Measurements from ENCODE around the gene PLCL2.
"Not testable (repeated sequence)": the region's sequence is repeated elsewhere in the genome, so short reads cannot be mapped to it uniquely, and the experiment has no call there.

PLCL2 gene

DNA sequence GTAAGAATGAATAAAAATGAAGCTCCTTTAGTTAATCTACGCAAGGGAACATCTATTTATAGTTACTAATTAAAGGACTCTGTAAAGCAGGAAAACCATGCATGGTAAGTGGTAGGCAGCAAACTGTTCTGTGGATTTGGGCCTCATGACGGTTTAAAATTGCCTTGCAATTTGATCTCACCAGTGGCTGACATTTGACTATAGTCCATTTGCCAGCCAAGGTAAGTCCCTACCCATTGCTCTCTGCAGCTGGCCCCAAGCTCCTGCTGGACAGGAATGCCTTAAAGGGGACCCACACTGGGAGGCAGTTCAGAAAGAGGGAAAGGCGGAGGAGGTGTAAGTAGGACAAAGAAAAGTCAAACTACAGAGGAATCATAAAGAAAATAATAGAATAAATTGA lies 203.3 kb downstream of the PLCL2 start:
- DNase-seq = no peak

DNA sequence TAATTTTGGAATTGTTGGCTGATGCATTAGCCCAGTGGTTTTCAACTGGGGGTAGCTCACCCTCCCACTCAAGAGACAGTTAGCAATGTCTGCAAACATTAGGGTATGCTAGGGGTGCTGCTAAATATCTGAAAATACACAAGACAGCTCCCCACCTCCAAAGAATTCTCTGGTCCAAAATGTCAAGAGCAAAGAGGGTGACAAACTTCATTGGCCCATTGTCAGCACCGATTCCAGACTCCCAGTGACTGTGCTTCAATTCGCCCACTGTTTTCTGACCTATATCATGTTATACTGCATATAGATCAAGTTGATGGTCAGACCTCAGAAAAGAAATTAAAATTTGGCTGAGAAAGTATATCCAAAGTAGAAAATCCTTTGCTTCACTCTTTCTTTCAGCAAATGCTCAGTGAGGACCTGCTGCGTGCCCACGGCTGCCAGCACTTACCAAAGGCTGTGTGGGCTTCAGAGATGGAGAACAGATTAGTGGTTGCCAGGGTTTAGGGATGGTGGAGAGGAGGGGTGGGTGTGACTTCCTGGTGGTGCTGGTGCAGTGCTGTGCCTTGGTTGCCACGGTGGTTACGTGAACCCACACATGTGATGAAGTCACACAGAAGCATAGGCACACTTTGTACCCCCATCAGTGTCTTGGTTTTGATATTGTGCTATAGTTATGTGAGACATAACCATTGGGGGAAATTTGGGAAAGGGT lies 204.0 kb downstream of the PLCL2 start:
- DNase-seq = peak; percentile 7

DNA sequence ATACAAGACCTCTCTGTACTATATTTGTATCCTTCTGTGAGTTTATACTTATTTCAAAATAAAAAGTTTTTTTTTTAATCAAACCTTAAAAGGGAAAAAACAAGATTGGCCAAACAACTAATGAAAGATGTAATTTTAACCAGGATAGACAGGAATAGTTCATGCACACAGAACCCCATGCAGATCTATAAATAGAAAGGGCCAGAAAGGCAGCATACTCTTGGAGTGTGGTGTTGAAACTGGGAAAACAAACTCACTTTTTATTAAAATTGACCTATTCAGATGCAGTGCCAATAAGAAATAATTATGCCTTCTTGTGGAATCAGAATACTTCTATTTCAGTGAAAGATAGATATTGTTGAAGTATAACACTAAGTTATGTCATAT lies 204.6 kb downstream of the PLCL2 start:
- no peak for DNase-seq

DNA sequence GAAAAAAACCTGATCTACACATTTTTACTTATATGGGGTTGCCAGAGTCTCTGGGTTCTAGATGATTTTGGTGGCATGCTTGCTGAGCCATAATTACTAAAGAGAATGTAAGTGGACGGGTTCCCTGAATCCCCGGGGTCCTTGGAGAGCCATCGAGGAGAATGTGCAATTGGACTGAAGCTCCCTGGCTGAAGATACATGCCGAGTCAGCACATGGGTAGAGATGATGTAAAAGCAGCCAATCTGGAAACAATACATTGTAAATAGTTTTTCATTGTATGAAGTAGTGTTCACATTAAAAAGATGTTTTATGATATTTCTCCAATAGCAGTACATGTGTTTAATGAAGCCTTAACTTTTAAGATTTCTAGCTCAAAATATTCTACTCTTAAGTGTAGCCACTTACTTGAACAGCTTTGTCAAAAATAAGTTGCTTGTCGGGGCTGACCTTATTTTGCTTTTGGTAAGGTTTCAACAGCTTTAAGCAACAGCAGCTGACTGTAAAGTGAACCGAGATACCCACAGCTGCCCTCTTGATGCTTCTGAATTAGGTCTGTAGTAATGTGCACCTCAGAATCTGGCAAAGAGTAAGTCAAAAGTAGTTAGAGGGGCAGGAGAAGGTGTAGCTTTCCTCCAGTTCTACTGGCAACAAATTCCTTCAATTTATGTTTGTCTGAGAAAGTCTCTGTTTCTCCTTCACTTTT lies 205.7 kb downstream of the PLCL2 start:
- no peak for DNase-seq

DNA sequence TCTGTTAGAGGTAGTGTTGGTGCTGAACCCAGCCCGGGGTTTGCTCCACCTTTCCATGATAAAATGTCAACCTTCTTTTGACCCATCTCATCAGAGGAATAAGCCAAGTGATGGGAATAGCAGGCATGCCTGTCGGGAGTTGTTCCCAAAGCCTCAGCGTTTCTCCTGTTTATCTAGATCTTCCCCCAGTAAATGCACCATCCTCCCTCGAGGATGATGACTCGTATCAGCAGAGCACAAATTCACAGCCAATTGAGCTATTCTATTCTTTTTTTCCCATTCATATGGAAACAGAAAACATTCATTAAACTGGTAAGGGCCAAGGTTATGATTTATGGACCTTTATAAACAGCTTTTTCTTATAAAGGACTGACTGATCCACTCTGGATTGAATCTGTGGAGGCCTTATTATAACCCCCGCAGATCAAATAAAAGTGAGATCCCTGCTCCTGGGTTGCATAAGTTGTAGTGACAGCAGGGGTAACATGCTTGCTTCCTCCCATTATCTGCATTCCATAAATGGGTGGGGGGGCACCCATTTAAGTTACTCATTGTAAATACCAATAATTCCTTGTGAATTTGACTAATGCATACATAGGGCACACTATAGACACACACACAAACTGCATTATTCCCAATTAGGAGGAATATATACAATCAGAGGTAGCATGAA lies 207.3 kb downstream of the PLCL2 start:
- no peak for DNase-seq

DNA sequence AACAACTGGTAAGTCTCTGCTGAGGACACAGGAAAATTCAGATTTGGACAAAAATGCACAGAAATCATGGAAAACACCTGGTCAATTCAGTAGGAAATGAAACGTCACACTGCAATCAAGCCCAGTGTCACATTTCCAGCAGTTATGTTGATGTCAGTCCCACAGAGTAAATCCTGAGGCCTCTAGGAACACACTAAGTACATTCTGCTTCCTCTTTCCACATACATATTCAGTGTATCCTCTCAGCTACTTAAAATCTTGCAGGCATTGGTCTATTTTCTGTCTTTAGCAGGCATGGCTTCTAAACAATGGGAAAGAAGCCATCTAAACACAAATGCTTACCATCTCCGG lies 207.8 kb downstream of the PLCL2 start:
- DNase-seq = no peak

DNA sequence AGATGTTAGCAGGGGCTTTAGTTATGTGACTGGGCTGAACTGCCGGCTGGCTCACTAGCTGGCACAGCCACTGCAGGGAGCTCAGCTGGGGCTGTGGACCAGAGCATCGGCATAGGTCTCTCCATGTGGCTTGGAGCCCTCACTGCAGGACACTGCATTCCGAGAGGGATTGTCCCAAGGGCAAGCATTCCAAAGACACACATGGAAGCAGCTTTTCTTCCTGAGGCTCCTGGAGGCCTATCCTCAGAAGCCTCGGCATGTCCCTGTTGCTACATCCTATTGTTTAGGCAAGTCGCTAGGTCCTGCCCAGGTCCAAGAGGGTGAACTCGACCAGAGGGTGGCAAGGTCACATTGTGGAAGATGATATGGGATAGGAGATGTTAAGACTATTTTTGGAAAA lies 209.8 kb downstream of the PLCL2 start:
- no peak for DNase-seq

DNA sequence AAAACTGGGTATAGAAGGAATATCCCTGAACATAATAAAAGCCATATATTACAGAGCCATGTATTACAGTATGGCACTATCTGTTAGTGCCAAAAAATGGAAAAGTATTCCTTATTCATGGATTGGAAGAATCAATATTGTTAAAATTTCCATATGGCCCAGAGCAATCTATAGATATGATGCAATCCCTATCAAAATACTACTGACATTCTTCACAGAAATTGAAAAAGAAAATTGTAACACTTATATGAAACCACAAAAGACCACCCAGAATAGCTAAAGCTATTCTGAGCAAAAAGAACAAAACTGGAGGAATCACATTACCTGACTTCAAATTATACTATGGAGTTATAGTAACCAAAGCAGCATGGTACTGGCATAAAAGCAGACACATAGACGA lies 218.8 kb downstream of the PLCL2 start:
- no peak for DNase-seq

DNA sequence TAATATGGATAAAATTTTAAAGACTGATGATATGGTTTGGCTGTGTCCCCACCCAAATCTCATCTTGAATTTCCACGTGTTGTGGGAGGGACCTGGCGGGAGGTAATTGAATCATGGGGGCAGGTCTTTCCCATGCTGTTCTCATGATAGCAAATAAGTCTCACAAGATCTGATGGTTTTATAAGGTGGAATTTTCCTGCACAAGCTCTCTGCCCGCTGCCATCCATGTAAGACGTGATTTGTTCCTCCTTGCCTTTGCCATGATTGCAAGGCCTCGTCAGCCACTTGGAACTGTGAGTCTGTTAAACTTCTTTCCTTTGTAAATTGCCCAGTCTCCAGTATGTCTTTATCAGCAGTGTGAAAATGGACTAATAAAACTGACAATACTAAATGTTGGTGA lies 222.0 kb downstream of the PLCL2 start:
- DNase-seq = not testable (repeated sequence)

DNA sequence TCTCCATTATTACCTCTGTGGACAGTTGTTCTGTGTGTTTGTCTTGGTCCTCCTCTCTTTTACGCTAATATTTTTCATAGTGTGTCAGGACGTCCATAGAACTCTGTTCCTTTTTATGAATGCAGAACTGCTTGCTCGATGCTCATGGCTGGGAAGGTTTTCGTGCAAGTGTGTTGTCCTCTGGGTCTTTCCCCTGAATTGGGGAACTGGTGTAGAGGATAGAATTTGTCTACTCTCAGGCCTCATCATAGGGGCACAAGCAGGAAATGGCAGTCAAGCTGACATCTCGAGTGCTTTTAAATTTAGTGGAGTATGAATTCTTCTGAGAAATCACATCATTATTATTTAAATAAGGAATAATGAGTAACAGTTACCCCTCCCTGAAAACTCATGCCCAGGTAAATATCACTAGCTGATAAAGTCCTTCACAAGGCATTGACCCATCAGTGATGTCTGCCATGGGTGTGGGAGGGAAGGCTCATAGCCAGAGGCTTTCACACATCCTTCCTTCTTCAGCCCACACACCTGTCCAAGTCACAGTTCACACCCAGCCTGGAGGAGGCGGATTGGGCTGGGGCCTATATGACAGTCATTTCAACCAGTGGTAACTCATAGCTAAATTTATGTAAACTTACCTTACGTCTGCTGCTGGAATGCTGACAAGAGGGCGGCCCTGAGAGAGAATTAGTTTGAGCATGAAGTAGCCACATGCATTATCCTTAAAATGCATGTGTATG lies 226.1 kb downstream of the PLCL2 start:
- no peak for DNase-seq

DNA sequence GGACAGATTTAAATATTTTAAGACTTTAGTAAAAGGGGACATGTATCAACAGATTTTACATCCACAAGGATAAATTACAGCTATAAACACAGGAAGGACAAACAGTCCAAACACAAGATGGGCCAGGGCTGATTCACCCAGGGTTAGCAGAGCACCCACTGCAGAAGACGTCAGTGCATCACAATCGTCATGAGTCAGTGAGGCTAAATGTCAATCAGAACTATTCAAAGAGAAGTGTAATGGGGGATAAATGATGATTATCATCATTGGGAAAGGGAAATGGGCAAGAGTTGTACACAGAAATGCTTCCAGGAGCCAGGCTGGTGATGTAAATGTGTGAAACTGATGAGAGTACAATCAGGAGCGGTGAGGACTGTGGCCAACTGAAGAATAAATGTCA lies 226.8 kb downstream of the PLCL2 start:
- DNase-seq = no peak

DNA sequence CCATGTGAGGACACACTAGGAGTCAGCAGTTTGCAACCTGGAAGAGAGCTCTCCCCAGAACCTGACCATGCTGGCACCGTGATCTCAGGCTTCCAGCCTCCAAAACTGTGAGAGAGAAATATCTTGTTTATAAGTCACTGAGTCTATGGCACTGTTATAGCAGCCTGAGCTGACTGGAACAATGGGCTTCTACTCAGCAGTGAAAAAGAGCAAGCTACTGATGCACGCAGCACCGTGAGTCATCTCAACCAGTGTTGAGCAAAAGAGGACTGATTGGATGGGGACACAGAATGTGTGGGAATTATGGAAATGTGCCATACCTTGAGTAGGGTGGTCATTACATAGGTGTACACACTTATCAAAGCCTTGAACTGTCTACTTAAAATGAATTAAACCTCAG lies 230.4 kb downstream of the PLCL2 start:
- DNase-seq = no peak

DNA sequence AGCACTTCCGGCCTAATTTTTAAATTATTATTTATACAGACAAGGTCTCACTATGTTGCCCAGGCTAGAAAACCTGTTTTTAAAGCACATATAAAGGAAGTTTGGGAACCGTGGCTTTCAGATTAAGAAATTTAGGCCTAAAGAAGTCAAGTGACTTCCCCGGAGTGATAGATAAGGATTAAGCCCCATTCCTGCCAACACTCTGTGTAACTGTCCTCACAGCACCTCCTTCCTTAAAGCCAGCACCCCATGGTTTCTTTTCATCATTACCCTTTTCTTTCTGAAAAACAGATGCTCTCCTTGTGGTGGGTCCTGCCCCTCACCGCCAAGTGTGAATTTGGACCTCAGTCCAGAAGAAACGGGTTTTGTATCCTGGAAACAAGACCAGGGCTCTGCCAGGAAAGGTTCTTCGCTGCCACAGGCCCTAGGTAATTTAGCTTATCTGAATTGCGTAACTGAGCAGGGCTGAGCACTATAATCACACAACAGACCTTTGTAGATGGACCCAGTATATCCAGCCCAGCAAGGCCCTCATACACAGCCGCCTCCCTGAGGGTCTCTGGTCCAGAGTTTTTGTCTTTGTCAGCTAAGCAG lies 231.3 kb downstream of the PLCL2 start:
- no peak for DNase-seq

DNA sequence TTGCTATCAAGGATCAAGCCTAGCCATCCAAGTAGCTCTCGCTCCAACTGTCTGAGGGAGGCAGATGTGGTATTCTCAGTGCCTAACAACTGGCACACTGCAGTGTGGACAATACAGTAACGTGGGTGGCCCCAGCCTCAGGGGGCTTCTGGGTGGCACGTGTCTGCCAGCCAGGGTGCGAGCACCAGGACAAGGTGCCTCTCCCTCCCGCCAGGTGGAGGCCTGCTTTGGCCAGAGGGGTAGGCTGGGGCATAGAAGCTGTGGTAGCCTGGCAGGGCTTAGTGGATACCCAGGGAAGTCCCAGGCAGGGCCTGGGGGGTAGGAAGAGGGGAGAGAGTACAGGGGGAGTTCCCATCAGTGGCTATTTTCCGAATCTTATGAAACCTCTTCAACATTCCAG lies 234.0 kb downstream of the PLCL2 start:
- no peak for DNase-seq

DNA sequence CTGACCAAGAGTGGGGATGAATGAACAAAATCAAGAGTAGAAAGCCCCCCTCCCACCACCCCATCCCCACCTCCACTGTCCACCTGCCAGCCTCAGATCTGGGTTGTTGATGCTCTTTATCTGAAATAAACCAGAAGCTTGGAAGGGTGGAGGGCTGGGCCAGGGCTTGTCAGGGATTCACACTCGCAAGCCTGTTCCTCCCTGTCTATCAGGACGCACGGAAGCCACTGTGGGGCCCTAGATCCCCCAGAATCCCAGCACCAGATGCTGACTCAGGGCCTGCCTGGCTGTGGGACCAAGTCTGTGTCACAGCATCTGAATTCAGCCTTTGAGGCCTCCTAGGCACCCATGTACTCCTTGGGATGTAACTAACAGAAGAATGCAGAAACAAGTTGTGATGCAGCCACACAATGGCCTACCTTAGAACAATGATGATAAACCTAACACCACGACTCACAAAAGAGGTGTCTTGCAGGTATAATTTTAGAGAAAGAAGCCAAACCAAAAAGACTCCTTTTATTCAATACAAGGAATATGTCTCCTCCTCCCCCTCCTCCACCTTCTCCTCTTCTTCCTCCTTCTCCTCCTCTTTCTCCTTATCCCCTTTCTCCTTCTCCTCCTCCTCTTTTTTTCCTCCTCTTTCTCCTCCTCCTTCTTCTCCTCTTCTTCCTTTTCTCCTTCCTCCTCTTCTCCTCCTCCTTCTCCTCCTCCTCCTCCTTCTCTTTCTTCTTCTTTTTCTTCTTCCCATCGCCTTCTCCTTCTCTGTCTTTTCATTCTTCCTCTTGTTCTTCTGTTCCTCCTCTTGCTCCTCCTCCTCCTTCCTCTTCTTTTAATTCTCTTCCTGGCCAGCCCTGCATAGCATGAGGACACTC lies 234.7 kb downstream of the PLCL2 start:
- no peak for DNase-seq

DNA sequence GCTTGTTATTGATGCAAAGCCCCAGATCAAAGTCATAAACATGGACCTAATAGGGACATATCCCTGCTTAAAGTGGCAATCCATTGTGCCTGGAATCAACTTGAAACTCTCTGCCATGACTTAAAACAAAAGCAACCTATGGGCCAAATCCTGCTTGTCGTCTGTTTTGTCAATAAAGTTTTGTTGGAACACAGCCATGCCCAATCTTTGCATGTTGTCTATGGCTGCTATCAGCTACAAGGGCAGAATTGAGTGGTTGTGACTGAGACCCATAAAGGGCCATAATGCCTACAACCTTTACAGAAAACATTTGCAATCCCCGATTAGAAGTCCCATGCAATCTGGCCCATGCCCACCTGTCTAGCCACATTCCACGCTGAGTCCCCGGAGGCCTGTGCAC lies 235.4 kb downstream of the PLCL2 start:
- no peak for DNase-seq

DNA sequence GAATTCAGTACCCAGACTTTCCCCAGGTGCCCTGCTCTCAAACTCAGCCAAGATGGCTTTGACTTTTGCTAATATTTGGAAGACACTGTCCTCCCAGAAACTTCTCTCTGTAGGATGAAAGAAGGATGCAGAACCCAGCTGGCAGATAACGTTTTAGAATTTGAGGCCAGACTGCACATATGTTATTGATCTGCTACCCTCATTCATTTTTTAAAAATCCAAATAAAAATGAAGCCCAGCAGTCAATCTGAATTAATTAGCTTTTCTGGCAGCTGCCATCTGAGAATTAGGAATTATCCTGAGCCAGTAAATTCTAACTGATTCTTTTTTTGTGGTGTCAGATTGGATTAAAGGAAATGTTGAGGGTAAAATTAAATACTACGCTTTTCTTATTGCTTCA lies 236.6 kb downstream of the PLCL2 start:
- DNase-seq = no peak

DNA sequence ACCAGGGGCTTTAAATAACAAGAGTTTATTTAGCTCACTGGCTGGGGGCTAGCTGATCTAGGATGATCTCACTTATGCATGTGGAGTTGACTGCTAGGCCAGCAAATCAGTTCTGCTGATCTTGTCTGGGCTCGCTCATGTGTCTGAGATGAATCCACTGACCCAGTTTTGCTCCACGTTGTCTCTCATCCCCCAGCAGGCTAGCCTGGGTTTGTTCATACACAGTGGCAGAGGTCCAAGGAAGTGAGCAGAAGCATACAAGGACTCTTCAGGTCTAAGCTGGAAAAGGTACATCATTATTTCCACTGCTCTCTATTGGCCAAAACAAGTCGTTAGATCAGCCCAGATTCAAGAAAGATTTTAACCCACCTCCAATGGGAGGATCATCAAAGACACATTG lies 238.0 kb downstream of the PLCL2 start:
- no peak for DNase-seq

DNA sequence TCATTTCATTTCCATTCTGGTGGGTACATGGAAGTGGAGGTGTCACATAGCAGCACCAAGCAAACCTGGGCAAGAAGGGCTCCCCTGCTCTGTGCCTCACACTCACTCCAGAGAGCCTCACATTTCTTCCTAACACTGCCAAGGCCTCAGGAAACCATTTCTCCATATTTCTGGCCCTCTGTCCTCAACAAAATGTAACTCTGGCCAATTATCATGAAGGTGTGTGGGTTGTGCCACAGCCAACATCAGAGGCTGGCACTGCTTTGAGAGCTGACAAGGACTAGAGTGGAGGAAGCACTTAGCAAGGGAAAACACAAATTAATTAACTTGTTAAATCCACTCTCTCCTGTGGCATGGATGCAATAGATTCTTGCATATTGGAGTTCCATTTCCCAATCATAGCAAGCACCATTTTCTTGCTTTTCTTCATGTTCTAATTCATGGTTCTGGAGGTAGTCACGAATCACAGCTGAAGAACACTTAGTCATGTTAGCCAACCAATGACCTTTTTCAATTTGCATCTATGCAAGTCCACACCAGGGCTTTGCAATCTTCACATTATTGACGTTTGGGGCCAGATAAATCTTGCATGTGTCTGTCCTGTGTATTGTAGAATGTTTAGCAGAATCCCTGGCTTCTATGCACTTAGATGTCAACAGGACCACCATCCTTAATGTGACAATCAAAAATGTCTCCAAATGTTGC lies 241.1 kb downstream of the PLCL2 start:
- DNase-seq = no peak

DNA sequence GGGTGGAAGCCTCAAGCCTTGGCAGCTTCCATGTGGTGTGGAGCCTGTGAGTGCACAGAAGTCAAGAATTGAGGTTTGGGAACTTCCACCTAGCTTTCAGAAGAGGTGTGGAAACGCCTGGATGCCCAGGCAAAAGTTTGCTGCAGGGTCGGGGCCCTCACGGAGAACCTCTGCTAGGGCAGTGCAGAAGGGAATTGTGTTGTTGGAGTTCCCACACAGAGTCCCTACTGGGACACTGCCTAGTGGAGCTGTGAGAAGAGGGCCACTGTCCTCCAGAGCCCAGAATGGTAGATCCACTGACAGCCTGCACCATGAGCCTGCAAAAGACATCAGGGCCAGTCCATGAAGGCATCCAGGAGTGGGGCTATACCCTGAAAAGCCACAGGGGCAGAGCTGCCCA lies 243.9 kb downstream of the PLCL2 start:
- not testable (repeated sequence) for DNase-seq

DNA sequence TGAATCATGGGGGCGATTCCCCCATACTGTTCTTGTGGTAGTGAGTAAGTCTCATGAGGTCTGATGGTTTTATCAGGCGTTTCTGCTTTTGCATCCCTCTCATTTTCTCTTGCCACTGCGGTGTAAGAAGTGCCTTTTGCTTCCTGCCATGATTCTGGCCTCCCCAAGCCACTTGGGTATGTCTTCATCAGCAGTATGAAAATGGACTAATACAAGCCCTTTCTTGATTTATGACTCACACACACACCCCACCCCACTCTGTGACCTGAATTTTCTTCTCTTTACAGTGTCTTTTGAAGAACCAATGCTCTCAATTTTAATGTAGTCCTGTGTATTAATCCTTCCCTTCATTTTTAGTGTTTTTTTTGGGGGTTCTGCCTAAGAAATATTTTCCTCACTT lies 244.8 kb downstream of the PLCL2 start:
- no peak for DNase-seq

DNA sequence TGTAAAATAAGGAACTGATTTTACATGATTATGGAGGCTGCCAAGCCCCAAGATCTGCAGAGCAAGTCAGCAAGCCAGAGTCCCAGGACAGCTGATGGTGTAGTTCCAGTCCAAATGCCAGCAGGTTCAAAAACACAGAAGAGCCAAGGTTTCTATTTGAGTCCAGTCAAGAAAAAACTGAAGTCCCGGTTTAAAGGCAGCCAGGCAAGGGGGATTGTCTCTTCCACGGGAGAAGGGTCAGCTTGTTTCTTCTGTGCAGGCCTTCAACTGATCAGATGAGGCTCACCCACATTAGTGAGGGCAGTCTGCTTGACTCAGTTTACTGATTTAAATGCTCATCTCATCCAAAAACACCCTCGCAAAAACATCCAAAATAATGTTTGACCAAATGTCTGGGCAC lies 246.2 kb downstream of the PLCL2 start:
- no peak for DNase-seq
